HG02642 (cell line): ENCODE measurements around the gene HCFC1.

Experiments
- ATAC-seq: cut with Tn5 transposase; IDR thresholded peaks from one replicate; pipeline ENCODE4 v1.9.1; 2021; ENCODE audit warnings: mild to moderate bottlenecking; ENCODE audit not compliant: unreplicated experiment, poor library complexity

The HCFC1 gene

GRCh38 chrX:153960786-153961185 lies 10.8 kb downstream of the HCFC1 start:
- ATAC-seq = no peak

GRCh38 chrX:153960077-153960476 lies 11.5 kb downstream of the HCFC1 start:
- ATAC-seq = no peak

GRCh38 chrX:153959649-153960048 lies 12.0 kb downstream of the HCFC1 start:
- no peak for ATAC-seq

- ATAC-seq = no peak
Measured at GRCh38 chrX:153958605-153959004, 13.0 kb downstream of the HCFC1 start.

GRCh38 chrX:153957224-153957623 lies 14.4 kb downstream of the HCFC1 start:
- no peak for ATAC-seq

- no peak for ATAC-seq
Measured at GRCh38 chrX:153956044-153956907, 15.3 kb downstream of the HCFC1 start.

- no peak for ATAC-seq
Measured at GRCh38 chrX:153955228-153955732, 16.3 kb downstream of the HCFC1 start.

- ATAC-seq = no peak
Measured at GRCh38 chrX:153954558-153955227, 16.9 kb downstream of the HCFC1 start.

- ATAC-seq = no peak
Measured at GRCh38 chrX:153953892-153954557, 17.6 kb downstream of the HCFC1 start.

GRCh38 chrX:153953342-153953830 lies 18.2 kb downstream of the HCFC1 start:
- no peak for ATAC-seq

GRCh38 chrX:153952373-153953026 lies 19.1 kb downstream of the HCFC1 start:
- ATAC-seq = no peak

- no peak for ATAC-seq
Measured at GRCh38 chrX:153951683-153952372, 19.8 kb downstream of the HCFC1 start.

- no peak for ATAC-seq
Measured at GRCh38 chrX:153950127-153950526, 21.5 kb downstream of the HCFC1 start.

GRCh38 chrX:153948847-153949805 lies 22.5 kb downstream of the HCFC1 start:
- no peak for ATAC-seq

- no peak for ATAC-seq
Measured at GRCh38 chrX:153948002-153948466, 23.6 kb downstream of the HCFC1 start.

GRCh38 chrX:153947009-153947769 lies 24.4 kb downstream of the HCFC1 start:
- peak; percentile 68 for ATAC-seq
